ENCODE data around the gene TAT.
"Not testable (repeated sequence)": the region's sequence is repeated elsewhere in the genome, so short reads cannot be mapped to it uniquely, and the experiment has no call there.

Gene TAT

GRCh38 chr16:71589334-71589733, 12.4 kb upstream of the TAT start:
- H3K4me3 ChIP-seq (ENCODE audit: low read depth, low read length); POLR2A ChIA-PET; H3K36me3 ChIP-seq (ENCODE audit: control insufficient read depth in 2 of 2, insufficient read depth in 1 of 2, low read length in 2 of 2); H3K9me3 ChIP-seq (ENCODE audit: control insufficient read depth, insufficient read depth, low read depth, low read length); H3K4me1 ChIP-seq (ENCODE audit: control insufficient read depth, insufficient read depth, low read length); H3K27ac ChIP-seq (ENCODE audit: extremely low read depth, low read depth, low read length); CTCF ChIA-PET: not testable (repeated sequence)

- TF ChIP-seq ZXDB (tag by site-specific recombination; IDR thresholded peaks at IDR 0.05) (no peak), GLIS1 (tag by site-specific recombination; IDR thresholded peaks at IDR 0.05) (no peak), ZNF621 (tag by site-specific recombination; IDR thresholded peaks at IDR 0.05) (no peak), BCL11A (tag by site-specific recombination; IDR thresholded peaks at IDR 0.05; ENCODE audit: low read depth) (no peak), ZNF121 (tag by site-specific recombination; IDR thresholded peaks at IDR 0.05) (no peak), KLF16 (tag by site-specific recombination; IDR thresholded peaks at IDR 0.05) (no peak), ZNF48 (tag by site-specific recombination; IDR thresholded peaks at IDR 0.05) (no peak), ZNF776 (tag by site-specific recombination; IDR thresholded peaks at IDR 0.05; ENCODE audit: borderline replicate concordance) (no peak), ZNF24 (tag by site-specific recombination; IDR thresholded peaks at IDR 0.05) (no peak), ZSCAN30 (tag by site-specific recombination; IDR thresholded peaks at IDR 0.05) (no peak), HOXD13 (CRISPR knock-in tag; IDR thresholded peaks at IDR 0.05; ENCODE audit: borderline replicate concordance) (no peak), ZNF404 (tag by site-specific recombination; IDR thresholded peaks at IDR 0.05) (no peak), YY2 (tag by site-specific recombination; IDR thresholded peaks at IDR 0.05) (no peak), ZNF544 (tag by site-specific recombination; IDR thresholded peaks at IDR 0.05) (no peak), ZNF521 (tag by site-specific recombination; IDR thresholded peaks at IDR 0.05) (no peak), ZNF311 (tag by site-specific recombination; IDR thresholded peaks at IDR 0.05; ENCODE audit: borderline replicate concordance) (no peak), ZNF184 (tag by site-specific recombination; IDR thresholded peaks at IDR 0.05) (no peak), ZNF221 (tag by site-specific recombination; IDR thresholded peaks at IDR 0.05; ENCODE audit: borderline replicate concordance) (no peak)
- CTCF ChIA-PET, result interaction anchor here (2.6 kb wide), 1 partner anchor 26 kb away, joined by 11 read pairs; no protein-coding TSS in a partner anchor
- POLR2A ChIA-PET, result no interaction called here
- Histone ChIP-seq H3K36me3 (ENCODE audit: control insufficient read depth in 2 of 2, insufficient read depth in 1 of 2, low read length in 2 of 2) (no peaks in the 10 kb centered on the region), H3K4me3 (ENCODE audit: low read depth, low read length) (no peak overlapping the region), H3K27ac (ENCODE audit: extremely low read depth, low read depth, low read length) (no peak overlapping the region), H3K9me3 (ENCODE audit: control insufficient read depth, insufficient read depth, low read depth, low read length) (no peaks in the 10 kb centered on the region), H3K4me1 (ENCODE audit: control insufficient read depth, insufficient read depth, low read length) (no peaks in the 10 kb centered on the region)
Observed at GRCh38 chr16:71585318-71585703, 8.4 kb upstream of the TAT start.

GRCh38 chr16:71584543-71585317, 7.8 kb upstream of the TAT start:
- Histone ChIP-seq H3K4me3 (ENCODE audit: low read depth, low read length) (no peak overlapping the region), H3K36me3 (ENCODE audit: control insufficient read depth in 2 of 2, insufficient read depth in 1 of 2, low read length in 2 of 2) (no peaks in the 10 kb centered on the region), H3K27ac (ENCODE audit: extremely low read depth, low read depth, low read length) (no peak overlapping the region), H3K4me1 (ENCODE audit: control insufficient read depth, insufficient read depth, low read length) (no peaks in the 10 kb centered on the region), H3K9me3 (ENCODE audit: control insufficient read depth, insufficient read depth, low read depth, low read length) (no peaks in the 10 kb centered on the region)
- CTCF ChIA-PET, result interaction anchor here (1.2 to 1.7 kb wide), 2 partner anchors 8 to 23 kb away, joined by 5 read pairs; no protein-coding TSS in a partner anchor
- POLR2A ChIA-PET, result no interaction called here
- TF ChIP-seq PBX3 (CRISPR knock-in tag; IDR thresholded peaks at IDR 0.05), result no peak
- no peak for TF ChIP-seq ZNF514 (tag by site-specific recombination; IDR thresholded peaks at IDR 0.05)
- TF ChIP-seq ZFP41 (tag by site-specific recombination; IDR thresholded peaks at IDR 0.05; ENCODE audit: borderline replicate concordance), result no peak
- no peak for TF ChIP-seq ZNF792 (tag by site-specific recombination; IDR thresholded peaks at IDR 0.05)
- no peak for TF ChIP-seq PRDM10 (tag by site-specific recombination; IDR thresholded peaks at IDR 0.05)
- TF ChIP-seq ZBTB10 (tag by site-specific recombination; IDR thresholded peaks at IDR 0.05), result no peak
- no peak for TF ChIP-seq YY1 (tag by site-specific recombination; IDR thresholded peaks at IDR 0.05)
